GM18870 (cell line): Measurements from ENCODE around the gene UNC5B.

Source experiments
- ATAC-seq: cut with Tn5 transposase; IDR thresholded peaks from one replicate; pipeline ENCODE4 v1.9.1; 2021; ENCODE audit warnings: moderate library complexity; ENCODE audit not compliant: unreplicated experiment

UNC5B gene

DNA sequence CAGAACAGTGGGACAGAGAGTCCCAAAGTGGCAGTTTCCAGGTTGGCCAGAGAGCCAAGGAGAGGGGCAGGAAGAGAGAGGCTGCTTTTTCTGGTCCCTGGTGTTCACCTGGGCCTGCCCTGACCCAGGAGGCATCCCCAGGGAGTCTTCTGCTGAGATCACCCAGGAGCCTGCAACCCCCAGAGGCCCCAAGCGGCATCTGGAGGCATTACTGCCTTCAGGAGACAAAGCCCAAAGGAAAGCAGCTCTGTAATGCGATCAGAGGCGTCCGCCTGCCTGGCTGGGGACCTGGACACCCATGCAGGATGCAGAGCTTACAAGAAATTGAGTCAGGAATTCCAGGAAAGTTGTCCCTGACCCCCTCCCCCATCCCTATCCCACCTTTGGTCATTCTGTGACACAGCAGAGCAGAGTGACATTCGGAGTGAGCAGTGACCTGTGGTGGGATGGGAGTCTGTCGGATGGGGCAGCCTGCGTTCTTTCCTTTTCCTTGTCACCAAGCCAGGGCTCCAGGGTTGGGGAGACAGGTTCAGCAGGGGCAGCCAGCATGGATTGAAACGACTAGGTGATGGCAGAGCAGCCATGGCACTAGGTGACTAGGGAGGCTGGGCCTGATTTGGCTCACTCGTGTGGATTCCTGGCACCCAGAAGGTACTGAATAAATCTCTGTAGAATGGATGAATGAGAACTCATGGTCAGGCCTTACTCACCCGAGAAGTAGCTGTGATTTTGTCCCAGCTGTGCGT, 10.4 kb downstream of the UNC5B start:
- no peak for ATAC-seq

GRCh38 chr10:71223347-71224058, 11.1 kb downstream of the UNC5B start:
- ATAC-seq: no peak

GRCh38 chr10:71225291-71226058, 13.1 kb downstream of the UNC5B start:
- no peak for ATAC-seq

DNA sequence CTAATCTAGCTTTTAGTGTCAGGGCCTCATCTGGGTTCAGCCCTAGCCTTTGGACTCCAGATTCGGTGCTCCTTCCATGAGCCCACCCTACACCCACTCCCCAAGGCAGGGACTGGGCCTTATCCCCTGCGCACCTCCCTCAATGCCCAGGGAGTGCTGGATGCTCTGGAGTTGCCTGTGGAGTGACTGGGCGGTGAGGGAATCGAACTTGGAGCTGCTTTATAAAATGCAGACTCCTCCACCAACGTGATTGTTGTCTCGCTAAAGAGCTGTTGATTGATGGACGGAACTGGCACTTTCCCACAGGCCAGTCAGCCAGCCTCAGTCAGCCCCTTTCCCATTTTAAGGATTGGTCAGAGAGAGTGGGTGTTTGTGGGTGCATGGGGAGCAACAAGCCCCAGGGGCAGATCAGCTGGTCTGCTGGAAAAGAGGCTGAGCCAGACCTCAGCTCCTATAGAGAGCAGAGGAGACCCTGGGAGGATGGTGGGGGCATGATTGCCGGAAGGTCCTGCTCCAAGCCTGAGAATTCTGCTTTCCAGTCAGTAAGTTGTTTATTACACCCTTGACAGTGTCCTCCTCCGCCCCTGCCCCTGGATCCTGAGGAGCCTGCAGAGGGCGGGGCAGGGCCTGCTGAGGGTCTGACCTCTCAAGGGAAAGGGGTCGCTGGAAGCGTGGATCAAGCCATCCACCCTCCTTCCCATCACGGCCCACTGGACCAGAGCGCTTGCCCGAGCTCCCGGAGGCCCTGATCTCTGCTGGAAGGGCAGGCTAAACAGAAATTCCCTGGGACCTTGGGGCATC, 16.7 kb downstream of the UNC5B start:
- ATAC-seq: no peak

- ATAC-seq: no peak
Observed at GRCh38 chr10:71229726-71230655, 17.6 kb downstream of the UNC5B start.

DNA sequence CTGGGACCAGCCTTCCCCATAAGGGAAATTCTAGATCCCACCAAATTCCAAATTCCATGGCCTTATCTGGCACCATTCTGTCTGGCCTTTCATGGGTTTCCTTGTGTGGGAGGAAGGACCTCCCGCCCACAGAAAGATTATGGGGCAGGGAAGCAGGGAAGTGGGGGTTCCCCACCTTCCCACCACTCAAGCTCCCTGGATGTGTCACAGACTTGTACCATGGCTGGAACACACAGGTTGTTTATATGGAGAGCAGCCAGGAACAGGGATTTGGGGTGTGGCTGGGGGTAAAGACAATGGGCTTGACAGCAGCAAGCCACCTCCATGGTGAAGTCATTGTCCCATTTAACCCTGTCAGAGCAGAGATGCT, 18.3 kb downstream of the UNC5B start:
- ATAC-seq: no peak

GRCh38 chr10:71231206-71231605, 18.8 kb downstream of the UNC5B start:
- no peak for ATAC-seq

DNA sequence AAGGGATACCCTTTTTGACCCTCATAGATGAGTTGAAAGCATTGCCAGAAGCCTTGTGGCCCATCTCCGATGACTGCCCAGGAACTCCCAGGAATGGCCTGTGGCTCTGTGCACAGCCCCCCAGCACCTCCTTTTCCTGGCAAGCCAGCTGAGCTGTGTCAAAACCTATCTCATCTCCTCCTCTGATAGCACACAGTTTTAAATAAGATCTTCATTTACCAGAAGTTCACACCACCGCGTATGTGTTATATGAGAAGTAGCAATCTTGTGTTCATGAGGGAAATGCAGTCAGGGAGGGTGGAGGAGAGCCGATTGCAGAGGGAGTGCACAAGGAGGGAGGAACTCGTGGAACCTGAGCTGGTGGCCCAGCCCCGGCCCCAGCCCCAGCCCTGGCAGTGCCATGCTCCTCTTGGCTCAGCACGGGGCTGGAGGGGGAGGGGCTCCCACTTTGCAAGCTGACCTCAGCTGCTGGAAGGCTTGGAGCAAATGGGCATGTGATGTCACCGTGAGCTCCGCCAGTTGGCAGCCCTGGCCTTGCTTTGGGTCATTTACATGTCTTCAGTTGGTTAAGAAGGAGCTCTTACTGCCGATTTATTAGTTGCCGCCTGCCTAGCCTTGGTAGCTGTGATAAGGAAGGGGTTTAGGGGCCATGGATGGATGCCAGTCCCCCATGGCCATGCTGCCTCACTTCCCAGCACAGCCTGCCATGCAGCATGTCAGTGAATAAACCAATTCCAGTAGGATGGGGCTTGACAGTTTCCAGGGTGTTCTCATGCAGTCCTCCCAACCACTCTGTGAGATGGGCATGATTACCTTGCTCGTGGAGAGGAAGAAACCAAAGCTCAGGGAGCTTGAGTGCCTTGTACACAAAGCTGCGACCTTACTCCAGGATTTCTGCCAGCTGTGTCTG, 20.0 kb downstream of the UNC5B start:
- ATAC-seq: no peak

DNA sequence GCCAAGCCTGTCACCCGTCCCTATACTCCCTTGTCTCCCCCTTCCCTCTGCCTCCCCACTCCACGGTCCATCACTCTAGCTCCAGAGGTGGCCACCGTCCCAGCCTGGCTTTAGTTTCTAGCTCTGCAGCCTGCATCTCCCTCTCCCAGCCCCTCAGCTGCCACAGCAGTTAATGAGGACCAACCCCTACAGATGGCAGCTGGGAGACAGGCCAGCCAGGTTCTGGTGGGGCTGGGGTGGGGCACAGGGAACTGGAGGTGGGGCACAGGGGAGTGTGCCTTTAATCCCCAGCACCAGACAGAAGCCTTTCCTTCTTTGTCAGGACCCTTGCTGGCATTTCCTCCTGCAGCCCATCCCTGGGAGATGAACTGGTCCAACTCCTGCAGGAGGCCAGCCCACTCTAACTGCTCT, 21.1 kb downstream of the UNC5B start:
- ATAC-seq: no peak

- ATAC-seq: no peak
Observed at GRCh38 chr10:71234004-71234894, 21.9 kb downstream of the UNC5B start.

GRCh38 chr10:71234970-71235685, 22.8 kb downstream of the UNC5B start:
- no peak for ATAC-seq

- ATAC-seq: no peak
Observed at GRCh38 chr10:71235808-71236207, 23.4 kb downstream of the UNC5B start.

DNA sequence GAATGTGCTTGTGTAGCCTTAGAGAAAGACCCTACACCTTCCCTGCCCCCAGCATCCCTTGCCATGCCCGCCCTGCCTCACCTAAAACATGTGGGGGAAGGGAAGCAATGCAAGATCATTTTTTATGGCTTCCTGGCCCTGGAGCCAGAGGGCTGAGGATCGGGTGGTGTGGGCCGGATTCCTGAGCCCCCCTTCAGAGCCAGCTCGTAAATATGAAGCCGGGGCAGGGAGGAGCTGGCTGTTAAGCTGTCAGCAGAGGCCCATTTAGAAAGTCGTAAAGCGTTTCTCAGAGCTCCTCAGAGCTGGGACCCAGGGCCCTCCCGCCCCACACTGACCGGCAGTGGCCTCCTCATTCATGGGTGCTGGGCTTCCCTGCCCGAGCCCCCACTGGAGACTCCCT, 23.9 kb downstream of the UNC5B start:
- no peak for ATAC-seq

- no peak for ATAC-seq
Observed at GRCh38 chr10:71236822-71237682, 24.7 kb downstream of the UNC5B start.

DNA sequence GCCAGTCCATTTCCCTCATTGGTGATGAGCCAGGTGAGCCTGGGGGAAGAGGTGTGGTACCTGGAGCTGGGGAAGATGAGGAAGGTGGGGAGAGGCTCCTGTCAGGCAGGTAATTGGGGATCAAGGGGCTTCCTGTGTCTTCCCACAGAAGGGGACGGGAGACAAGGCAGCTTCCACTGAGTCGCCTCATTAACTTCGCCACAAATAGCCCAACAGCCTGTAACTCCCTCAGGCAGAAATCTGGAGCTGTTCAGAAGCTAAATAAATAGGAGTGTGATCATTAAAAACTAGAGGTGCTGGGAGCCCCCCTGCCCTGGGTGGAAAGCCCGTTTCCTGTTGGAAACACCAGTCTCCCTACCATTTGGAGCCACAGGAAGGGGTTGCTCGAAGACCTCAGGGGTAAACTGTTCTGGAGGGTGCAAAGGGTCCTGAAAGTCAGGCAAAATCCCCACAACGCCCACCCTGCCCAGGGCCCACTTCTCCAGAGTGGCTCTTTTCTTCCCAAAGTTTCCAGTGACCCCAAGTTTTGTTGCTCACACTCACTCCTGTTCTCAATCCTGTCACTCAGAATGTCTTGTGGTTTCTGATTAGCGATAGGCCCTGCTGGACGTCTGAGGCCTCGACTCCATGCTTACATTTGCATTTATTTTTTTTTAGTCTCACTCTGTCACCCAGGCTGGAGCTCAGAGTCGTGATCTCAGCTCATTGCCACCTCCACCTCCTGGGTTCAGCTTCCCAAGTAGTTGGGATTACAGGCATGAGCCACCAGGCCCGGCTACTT, 25.7 kb downstream of the UNC5B start:
- ATAC-seq: no peak

- ATAC-seq: no peak
Observed at GRCh38 chr10:71238626-71239025, 26.3 kb downstream of the UNC5B start.
